Erythroblast (primary cell): ENCODE results near the gene CSNK1G2.

ENCODE experiments used
- GATA1 ChIP-seq: IDR thresholded peaks from 2 replicates; pipeline ENCODE4 v1.6.1; 2011; ENCODE audit warnings: low read depth, mild to moderate bottlenecking, control low read depth, low read length, moderate library complexity
- POLR2A ChIP-seq: IDR thresholded peaks from 2 replicates; pipeline ENCODE4 v1.6.1; 2011; ENCODE audit warnings: mild to moderate bottlenecking, low read length

DNA sequence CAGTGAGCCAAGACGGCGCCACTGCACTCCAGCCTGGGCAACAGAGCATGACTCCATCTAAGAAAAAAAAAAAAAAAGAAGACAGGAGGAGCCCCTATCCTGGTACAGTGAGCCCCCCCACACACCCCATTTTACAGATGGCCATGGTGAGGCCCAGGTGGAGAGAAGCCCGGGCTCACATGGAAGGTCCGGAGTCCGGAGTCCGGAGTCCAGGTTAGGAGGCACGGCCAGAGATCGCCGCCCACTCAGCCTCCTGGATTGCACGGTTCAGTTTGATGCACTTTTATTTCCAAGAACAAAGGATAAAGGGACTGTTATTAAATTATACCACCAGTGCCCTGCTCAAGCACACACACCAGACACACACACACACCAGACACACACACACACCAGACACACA lies 85.8 kb downstream of the CSNK1G2 start:
- TF ChIP-seq POLR2A (no peak), GATA1 (no peak)
